HepG2 (cell line): ENCODE results near the gene ABCC5. TPM values are rescaled to one million over a fixed set of nuclear protein-coding genes. Genes with fewer than 3 reads are reported as not detected.

ENCODE experiments used
- AGO2 ChIP-seq: fragments of 200-400 bp; formaldehyde crosslinking; optimal IDR thresholded peaks from 2 replicates; pipeline ENCODE3; 2017; ENCODE audit warnings: mild to moderate bottlenecking, low read depth, low read length, moderate library complexity
- ATF2 ChIP-seq: sonication (generic); formaldehyde crosslinking; IDR thresholded peaks from 2 replicates; pipeline ENCODE4 v1.4.0; 2020; ENCODE audit warnings: missing genetic modification reagents
- ATF7 ChIP-seq, 2 experiments: fragments of 450-650 bp in 1 of 2; sonication (generic) in 1 of 2; formaldehyde crosslinking in 1 of 2; IDR thresholded peaks; 2 replicates each; pipeline versions ENCODE4 v1.4.0 to v1.6.1; 2016 to 2020; ENCODE audit warnings: antibody characterized with exemption in 1 of 2, mild to moderate bottlenecking in 1 of 2, missing genetic modification reagents in 1 of 2
- CENPBD1 ChIP-seq: sonication (generic); formaldehyde crosslinking; IDR thresholded peaks from 2 replicates; pipeline ENCODE4 v1.8.0; 2022; ENCODE audit warnings: missing genetic modification reagents, low read depth, mild to moderate bottlenecking, borderline replicate concordance
- EED ChIP-seq: sonication (generic); formaldehyde crosslinking; IDR thresholded peaks from 2 replicates; pipeline ENCODE4 v1.5.0; 2020; ENCODE audit warnings: mild to moderate bottlenecking, missing genetic modification reagents
- EHMT2 ChIP-seq: fragments of 200-600 bp; sonication (generic); IDR thresholded peaks from 2 replicates; pipeline ENCODE4 v1.7.0; 2017; ENCODE audit warnings: antibody characterized with exemption, low read depth, low read length, borderline replicate concordance
- FOXJ3 ChIP-seq: sonication (generic); formaldehyde crosslinking; IDR thresholded peaks from 2 replicates; pipeline ENCODE4 v1.4.0; 2020; ENCODE audit warnings: missing genetic modification reagents, mild to moderate bottlenecking, borderline replicate concordance
- JDP2 ChIP-seq: sonication (generic); formaldehyde crosslinking; IDR thresholded peaks from 2 replicates; pipeline ENCODE4 v1.8.1; 2022; ENCODE audit warnings: missing genetic modification reagents, borderline replicate concordance
- NCOR1 ChIP-seq: fragments of 200-600 bp; sonication (generic); IDR thresholded peaks from 2 replicates; pipeline ENCODE4 v1.7.0; 2017; ENCODE audit warnings: antibody characterized with exemption, low read length, borderline replicate concordance
- NFYC ChIP-seq: IDR thresholded peaks from 2 replicates; pipeline ENCODE4 v1.6.1; 2016; ENCODE audit warnings: missing genetic modification reagents, missing compliant biosample characterization
- SOX13 ChIP-seq, 3 experiments: fragments of 450-650 bp in 1 of 3; sonication (generic) in 1 of 3; formaldehyde crosslinking in 1 of 3; IDR thresholded peaks in 2 of 3; conservative IDR thresholded peaks in 1 of 3; 2 replicates each; pipeline versions ENCODE4 v1.5.0 to v1.6.1; 2016 to 2020; ENCODE audit warnings: antibody characterized with exemption in 1 of 3, mild to moderate bottlenecking in 1 of 3, missing compliant biosample characterization in 1 of 3, missing genetic modification reagents in 1 of 3, moderate library complexity in 1 of 3
- ZNF136 ChIP-seq: sonication (generic); formaldehyde crosslinking; IDR thresholded peaks from 2 replicates; pipeline ENCODE4 v1.8.1; 2022; ENCODE audit warnings: low read depth, mild to moderate bottlenecking, moderate library complexity, missing genetic modification reagents
- ZNF430 ChIP-seq: sonication (generic); formaldehyde crosslinking; IDR thresholded peaks from 2 replicates; pipeline ENCODE4 v1.9.0; 2021; ENCODE audit warnings: mild to moderate bottlenecking, missing genetic modification reagents
- ZNF691 ChIP-seq: sonication (generic); formaldehyde crosslinking; IDR thresholded peaks from 2 replicates; pipeline ENCODE4 v1.4.0; 2020; ENCODE audit warnings: missing genetic modification reagents, low read depth, mild to moderate bottlenecking, borderline replicate concordance
- ZNF746 ChIP-seq: sonication (generic); formaldehyde crosslinking; IDR thresholded peaks from 2 replicates; pipeline ENCODE4 v1.8.0; 2022; ENCODE audit warnings: mild to moderate bottlenecking, missing genetic modification reagents
- ZNF83 ChIP-seq: sonication (generic); formaldehyde crosslinking; IDR thresholded peaks from 2 replicates; pipeline ENCODE4 v1.4.0; 2020; ENCODE audit warnings: missing genetic modification reagents, mild to moderate bottlenecking, borderline replicate concordance
- polyA plus RNA-seq, 8 experiments: library from polyadenylated mRNA; depleted of rRNA in 3 of 8; stranded (reverse) in 7 of 8; unstranded in 1 of 8; fragments of >200 nt; fragmentation: Illumina TruSeq in 4 of 8; extraction: Trizol in 4 of 8; gene quantifications; 2 replicates each; pipeline versions ENCODE4 v1.2.1 to v1.2.3, GENCODE V29; 2011 to 2016; ENCODE audit warnings: low read depth in 4 of 8, missing spikeins in 1 of 8, mixed read lengths in 1 of 8; ENCODE audit not compliant: insufficient read depth in 1 of 8
- total RNA-seq, 5 experiments: library from RNA; depleted of rRNA; stranded (reverse); fragments of >200 nt; fragmentation: Illumina TruSeq; extraction: Trizol; gene quantifications; 2 replicates each; pipeline ENCODE4 v1.2.3, GENCODE V29; 2016; ENCODE audit warnings: low read depth in 1 of 5
- TF ChIP-seq, protein P1 (sequence below): sonication (generic); formaldehyde crosslinking; IDR thresholded peaks from 2 replicates; pipeline ENCODE4 v1.4.0; 2020; ENCODE audit warnings: missing genetic modification reagents
- TF ChIP-seq, protein P2 (sequence below): sonication (generic); formaldehyde crosslinking; IDR thresholded peaks from 2 replicates; pipeline ENCODE4 v1.5.0; 2020; ENCODE audit warnings: mild to moderate bottlenecking, low read depth, missing genetic modification reagents, borderline replicate concordance

Gene ABCC5
- total and polyA plus RNA-seq, 2 of the 13 experiments (the other 11 are each of a cell fraction or from before 2014, with no cell fraction given), result 12.5 to 12.7 TPM

GRCh38 chr3:184017672-184018423, at the start of gene ABCC5 (continued):
- TF ChIP-seq, protein P1, sequence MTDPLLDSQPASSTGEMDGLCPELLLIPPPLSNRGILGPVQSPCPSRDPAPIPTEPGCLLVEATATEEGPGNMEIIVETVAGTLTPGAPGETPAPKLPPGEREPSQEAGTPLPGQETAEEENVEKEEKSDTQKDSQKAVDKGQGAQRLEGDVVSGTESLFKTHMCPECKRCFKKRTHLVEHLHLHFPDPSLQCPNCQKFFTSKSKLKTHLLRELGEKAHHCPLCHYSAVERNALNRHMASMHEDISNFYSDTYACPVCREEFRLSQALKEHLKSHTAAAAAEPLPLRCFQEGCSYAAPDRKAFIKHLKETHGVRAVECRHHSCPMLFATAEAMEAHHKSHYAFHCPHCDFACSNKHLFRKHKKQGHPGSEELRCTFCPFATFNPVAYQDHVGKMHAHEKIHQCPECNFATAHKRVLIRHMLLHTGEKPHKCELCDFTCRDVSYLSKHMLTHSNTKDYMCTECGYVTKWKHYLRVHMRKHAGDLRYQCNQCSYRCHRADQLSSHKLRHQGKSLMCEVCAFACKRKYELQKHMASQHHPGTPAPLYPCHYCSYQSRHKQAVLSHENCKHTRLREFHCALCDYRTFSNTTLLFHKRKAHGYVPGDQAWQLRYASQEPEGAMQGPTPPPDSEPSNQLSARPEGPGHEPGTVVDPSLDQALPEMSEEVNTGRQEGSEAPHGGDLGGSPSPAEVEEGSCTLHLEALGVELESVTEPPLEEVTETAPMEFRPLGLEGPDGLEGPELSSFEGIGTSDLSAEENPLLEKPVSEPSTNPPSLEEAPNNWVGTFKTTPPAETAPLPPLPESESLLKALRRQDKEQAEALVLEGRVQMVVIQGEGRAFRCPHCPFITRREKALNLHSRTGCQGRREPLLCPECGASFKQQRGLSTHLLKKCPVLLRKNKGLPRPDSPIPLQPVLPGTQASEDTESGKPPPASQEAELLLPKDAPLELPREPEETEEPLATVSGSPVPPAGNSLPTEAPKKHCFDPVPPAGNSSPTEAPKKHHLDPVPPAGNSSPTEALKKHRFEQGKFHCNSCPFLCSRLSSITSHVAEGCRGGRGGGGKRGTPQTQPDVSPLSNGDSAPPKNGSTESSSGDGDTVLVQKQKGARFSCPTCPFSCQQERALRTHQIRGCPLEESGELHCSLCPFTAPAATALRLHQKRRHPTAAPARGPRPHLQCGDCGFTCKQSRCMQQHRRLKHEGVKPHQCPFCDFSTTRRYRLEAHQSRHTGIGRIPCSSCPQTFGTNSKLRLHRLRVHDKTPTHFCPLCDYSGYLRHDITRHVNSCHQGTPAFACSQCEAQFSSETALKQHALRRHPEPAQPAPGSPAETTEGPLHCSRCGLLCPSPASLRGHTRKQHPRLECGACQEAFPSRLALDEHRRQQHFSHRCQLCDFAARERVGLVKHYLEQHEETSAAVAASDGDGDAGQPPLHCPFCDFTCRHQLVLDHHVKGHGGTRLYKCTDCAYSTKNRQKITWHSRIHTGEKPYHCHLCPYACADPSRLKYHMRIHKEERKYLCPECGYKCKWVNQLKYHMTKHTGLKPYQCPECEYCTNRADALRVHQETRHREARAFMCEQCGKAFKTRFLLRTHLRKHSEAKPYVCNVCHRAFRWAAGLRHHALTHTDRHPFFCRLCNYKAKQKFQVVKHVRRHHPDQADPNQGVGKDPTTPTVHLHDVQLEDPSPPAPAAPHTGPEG (CRISPR knock-in tag), result 0 out of 2 replicates have a peak, but pooled peaks have one; percentile 27
- TF ChIP-seq, protein P2, sequence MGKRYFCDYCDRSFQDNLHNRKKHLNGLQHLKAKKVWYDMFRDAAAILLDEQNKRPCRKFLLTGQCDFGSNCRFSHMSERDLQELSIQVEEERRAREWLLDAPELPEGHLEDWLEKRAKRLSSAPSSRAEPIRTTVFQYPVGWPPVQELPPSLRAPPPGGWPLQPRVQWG, result no peak
- TF ChIP-seq ZNF691 (peak; percentile 49; the same call in 1 of the 2 replicates), ZNF430 (peak; percentile 59; the same call in 1 of the 2 replicates), ATF7 (IDR thresholded peaks at IDR 0.05) (no peak), ATF7 (CRISPR knock-in tag; IDR thresholded peaks at IDR 0.05) (no peak), EHMT2 (no peak), ZNF83 (CRISPR knock-in tag) (0 out of 2 replicates have a peak, but pooled peaks have one; percentile 39), JDP2 (CRISPR knock-in tag) (no peak), NCOR1 (no peak), ZNF136 (CRISPR knock-in tag) (peak; percentile 51; the same call in 1 of the 2 replicates), ZNF746 (CRISPR knock-in tag) (no peak), EED (CRISPR knock-in tag) (no peak; the same call in 1 of the 2 replicates), NFYC (CRISPR knock-in tag) (0 out of 2 replicates have a peak, but pooled peaks have one; percentile 9), ATF2 (CRISPR knock-in tag) (peak; percentile 68; the same call in 1 of the 2 replicates), SOX13 (IDR thresholded peaks at IDR 0.05) (no peak), SOX13 (CRISPR knock-in tag; conservative IDR thresholded peaks at IDR 0.05 in 1 of 2, IDR thresholded peaks at IDR 0.05 in 1 of 2) (0 out of 4 replicates have a peak, but pooled peaks of 1 of the 2 experiments have one; percentile 13), AGO2 (no peak), CENPBD1 (CRISPR knock-in tag) (no peak), FOXJ3 (CRISPR knock-in tag) (peak; percentile 51; the same call in 1 of the 2 replicates)
